Choroid plexus epithelial cell (primary cell): ENCODE measurements around the gene TRAPPC12.

Experiments
- DNase-seq: peaks from one replicate; pipeline ENCODE4 v3.0.0-alpha.2; 2010; ENCODE audit warnings: low read depth
- H3K4me3 ChIP-seq: 2 replicates; pipeline ENCODE4 v1.5.1; 2011; ENCODE audit warnings: low read depth, mild to moderate bottlenecking, control low read depth, low read length, moderate library complexity
- CTCF ChIP-seq: conservative IDR thresholded peaks from 2 replicates; pipeline ENCODE4 v1.5.1; 2011; ENCODE audit warnings: low read depth, mild to moderate bottlenecking, control low read depth, inconsistent platforms, low read length, moderate library complexity

Gene TRAPPC12

GRCh38 chr2:3418766-3419404 lies 39.4 kb downstream of the TRAPPC12 start:
- TF ChIP-seq CTCF = no peak
- no peak for DNase-seq

GRCh38 chr2:3420076-3420768 lies 40.7 kb downstream of the TRAPPC12 start:
- H3K4me3 ChIP-seq = no peak overlapping the region
- TF ChIP-seq CTCF = no peak
- no peak for DNase-seq

More at GRCh38 chr2:3418766-3419404, 39.4 kb downstream of the TRAPPC12 start:
- H3K4me3 ChIP-seq = no peak overlapping the region

GRCh38 chr2:3420769-3421397 lies 41.4 kb downstream of the TRAPPC12 start:
- DNase-seq = no peak
- no peak overlapping the region for H3K4me3 ChIP-seq
- no peak for TF ChIP-seq CTCF

- no peak overlapping the region for H3K4me3 ChIP-seq
- no peak for DNase-seq
- no peak for TF ChIP-seq CTCF
Measured at GRCh38 chr2:3421580-3421979, 42.1 kb downstream of the TRAPPC12 start.

- no peak overlapping the region for H3K4me3 ChIP-seq
- no peak for DNase-seq
- no peak for TF ChIP-seq CTCF
Measured at GRCh38 chr2:3422161-3422779, 42.8 kb downstream of the TRAPPC12 start.

GRCh38 chr2:3423492-3424170 lies 44.1 kb downstream of the TRAPPC12 start:
- peak; percentile 100 for TF ChIP-seq CTCF
- DNase-seq = peak; percentile 67
- no peak overlapping the region for H3K4me3 ChIP-seq
